ENCODE measurements around the gene CTNNA2. TPM values are rescaled to one million over a fixed set of nuclear protein-coding genes. Genes with fewer than 3 reads are reported as not detected.

The CTNNA2 gene
- total RNA-seq, 1 donor from 2014 or later, result 2.9 TPM

DNA sequence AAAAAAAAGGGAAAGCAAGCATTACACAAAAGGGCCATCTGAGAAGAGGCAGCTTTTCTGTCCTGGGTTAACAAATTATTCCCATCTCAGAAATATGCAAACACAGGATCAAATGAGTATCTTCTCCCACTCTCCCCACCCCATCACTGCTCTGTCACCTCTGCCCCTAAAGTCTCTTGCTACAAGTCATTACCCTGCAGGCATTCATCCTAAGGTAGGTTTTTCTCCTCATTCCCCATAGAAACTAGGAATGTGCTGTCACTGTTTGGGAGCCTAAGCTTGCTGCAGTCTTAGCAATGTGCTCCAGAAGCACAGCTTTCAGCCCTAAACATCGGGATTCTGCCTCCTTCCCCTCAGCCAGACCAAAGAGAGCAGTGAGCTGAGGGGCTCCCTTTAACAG lies 788.1 kb downstream of the CTNNA2 start:
- TF ChIP-seq, protein P1, sequence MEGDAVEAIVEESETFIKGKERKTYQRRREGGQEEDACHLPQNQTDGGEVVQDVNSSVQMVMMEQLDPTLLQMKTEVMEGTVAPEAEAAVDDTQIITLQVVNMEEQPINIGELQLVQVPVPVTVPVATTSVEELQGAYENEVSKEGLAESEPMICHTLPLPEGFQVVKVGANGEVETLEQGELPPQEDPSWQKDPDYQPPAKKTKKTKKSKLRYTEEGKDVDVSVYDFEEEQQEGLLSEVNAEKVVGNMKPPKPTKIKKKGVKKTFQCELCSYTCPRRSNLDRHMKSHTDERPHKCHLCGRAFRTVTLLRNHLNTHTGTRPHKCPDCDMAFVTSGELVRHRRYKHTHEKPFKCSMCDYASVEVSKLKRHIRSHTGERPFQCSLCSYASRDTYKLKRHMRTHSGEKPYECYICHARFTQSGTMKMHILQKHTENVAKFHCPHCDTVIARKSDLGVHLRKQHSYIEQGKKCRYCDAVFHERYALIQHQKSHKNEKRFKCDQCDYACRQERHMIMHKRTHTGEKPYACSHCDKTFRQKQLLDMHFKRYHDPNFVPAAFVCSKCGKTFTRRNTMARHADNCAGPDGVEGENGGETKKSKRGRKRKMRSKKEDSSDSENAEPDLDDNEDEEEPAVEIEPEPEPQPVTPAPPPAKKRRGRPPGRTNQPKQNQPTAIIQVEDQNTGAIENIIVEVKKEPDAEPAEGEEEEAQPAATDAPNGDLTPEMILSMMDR (IDR thresholded peaks at IDR 0.05), result no peak
- TF ChIP-seq POLR2AphosphoS5 (IDR thresholded peaks at IDR 0.05; ENCODE audit: insufficient read depth in 1 of 2, low read depth in 1 of 2) (no peak), POLR2A (IDR thresholded peaks at IDR 0.05) (no peak)
- DNase-seq (ENCODE audit: extremely low spot score in 2 of 2), result no peak
- Histone ChIP-seq H3K4me3 (no peak overlapping the region), H3K27me3 (no peaks in the 10 kb centered on the region), H3K27ac (no peak overlapping the region), H3K4me1 (no peaks in the 10 kb centered on the region), H3K36me3 (no peaks in the 10 kb centered on the region), H3K9me3 (no peaks in the 10 kb centered on the region)
- intact Hi-C loops (cut with DNase I), result no loop called here

DNA sequence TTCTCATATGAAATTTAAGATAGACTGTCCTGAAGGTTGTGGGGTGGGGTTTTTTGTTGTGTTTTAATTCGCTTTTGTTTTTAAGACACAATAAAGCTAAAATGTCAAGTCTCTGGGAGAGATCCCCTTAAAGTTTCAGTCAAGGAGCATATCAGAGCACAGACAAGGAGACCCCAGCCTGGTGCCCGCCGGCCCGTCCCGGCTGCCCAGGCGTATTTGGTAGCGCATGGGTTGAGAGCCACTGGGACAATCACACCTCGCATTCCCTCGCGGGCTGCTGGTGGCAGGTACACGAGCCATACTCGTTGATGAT lies 789.1 kb downstream of the CTNNA2 start:
- intact Hi-C loops (cut with DNase I), result no loop called here
- Histone ChIP-seq H3K4me3 (no peak overlapping the region), H3K27ac (no peak overlapping the region)

DNA sequence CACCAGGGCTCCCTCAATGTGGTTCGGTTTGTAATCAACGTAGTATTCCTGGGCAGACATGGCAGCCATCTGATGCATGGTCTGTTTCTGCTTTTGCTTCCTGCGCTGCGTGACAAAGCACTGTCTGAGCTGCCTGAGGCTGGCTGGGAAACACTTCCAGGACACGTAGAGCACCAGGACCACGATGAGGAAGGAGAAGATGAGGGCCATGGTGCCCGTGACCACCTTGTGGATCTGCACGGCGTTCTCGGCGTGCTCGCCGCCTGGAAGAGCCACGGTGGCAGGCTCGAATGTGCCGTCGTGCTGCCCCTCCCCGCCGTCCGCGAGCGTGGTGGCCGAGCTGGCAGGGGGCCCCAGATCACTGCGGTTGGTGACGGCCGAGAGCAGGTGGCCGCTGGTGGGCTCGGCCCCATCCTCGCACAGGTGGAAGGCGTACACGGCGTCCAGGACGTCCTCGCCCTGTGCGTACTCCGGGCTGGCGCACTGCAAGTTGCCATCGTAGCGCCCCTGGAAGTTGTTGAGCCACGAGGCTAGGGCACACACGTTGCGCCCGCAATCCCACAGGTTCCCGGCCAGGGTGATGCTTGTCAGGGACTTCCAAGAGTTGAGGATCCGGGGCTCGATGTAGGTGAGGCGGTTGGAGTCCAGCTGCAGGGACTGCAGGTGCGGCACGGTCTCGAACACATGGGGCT lies 789.6 kb downstream of the CTNNA2 start:
- no peaks in the 10 kb centered on the region for H3K4me1 ChIP-seq
- DNase-seq (ENCODE audit: extremely low spot score in 2 of 2), result no peak
- no peaks in the 10 kb centered on the region for H3K9me3 ChIP-seq
- TF ChIP-seq, protein P1 (IDR thresholded peaks at IDR 0.05), result no peak
- TF ChIP-seq POLR2A (IDR thresholded peaks at IDR 0.05), result no peak
- no peak for TF ChIP-seq POLR2AphosphoS5 (IDR thresholded peaks at IDR 0.05; ENCODE audit: insufficient read depth in 1 of 2, low read depth in 1 of 2)
- no peak overlapping the region for H3K27ac ChIP-seq
- peak overlapping the region in 1 of 2 donors; percentile 20 for H3K4me3 ChIP-seq
- no peaks in the 10 kb centered on the region for H3K36me3 ChIP-seq
- intact Hi-C loops (cut with DNase I), result no loop called here
- H3K27me3 ChIP-seq, result no peaks in the 10 kb centered on the region

More for the DNA sequence above, 789.1 kb downstream of the CTNNA2 start:
- H3K9me3 ChIP-seq, result no peaks in the 10 kb centered on the region
- DNase-seq (ENCODE audit: extremely low spot score in 2 of 2), result no peak
- H3K36me3 ChIP-seq, result no peaks in the 10 kb centered on the region
- TF ChIP-seq POLR2AphosphoS5 (IDR thresholded peaks at IDR 0.05; ENCODE audit: insufficient read depth in 1 of 2, low read depth in 1 of 2) (no peak), POLR2A (IDR thresholded peaks at IDR 0.05) (no peak)
- TF ChIP-seq, protein P1 (IDR thresholded peaks at IDR 0.05), result no peak
- no peaks in the 10 kb centered on the region for H3K27me3 ChIP-seq
- no peaks in the 10 kb centered on the region for H3K4me1 ChIP-seq

DNA sequence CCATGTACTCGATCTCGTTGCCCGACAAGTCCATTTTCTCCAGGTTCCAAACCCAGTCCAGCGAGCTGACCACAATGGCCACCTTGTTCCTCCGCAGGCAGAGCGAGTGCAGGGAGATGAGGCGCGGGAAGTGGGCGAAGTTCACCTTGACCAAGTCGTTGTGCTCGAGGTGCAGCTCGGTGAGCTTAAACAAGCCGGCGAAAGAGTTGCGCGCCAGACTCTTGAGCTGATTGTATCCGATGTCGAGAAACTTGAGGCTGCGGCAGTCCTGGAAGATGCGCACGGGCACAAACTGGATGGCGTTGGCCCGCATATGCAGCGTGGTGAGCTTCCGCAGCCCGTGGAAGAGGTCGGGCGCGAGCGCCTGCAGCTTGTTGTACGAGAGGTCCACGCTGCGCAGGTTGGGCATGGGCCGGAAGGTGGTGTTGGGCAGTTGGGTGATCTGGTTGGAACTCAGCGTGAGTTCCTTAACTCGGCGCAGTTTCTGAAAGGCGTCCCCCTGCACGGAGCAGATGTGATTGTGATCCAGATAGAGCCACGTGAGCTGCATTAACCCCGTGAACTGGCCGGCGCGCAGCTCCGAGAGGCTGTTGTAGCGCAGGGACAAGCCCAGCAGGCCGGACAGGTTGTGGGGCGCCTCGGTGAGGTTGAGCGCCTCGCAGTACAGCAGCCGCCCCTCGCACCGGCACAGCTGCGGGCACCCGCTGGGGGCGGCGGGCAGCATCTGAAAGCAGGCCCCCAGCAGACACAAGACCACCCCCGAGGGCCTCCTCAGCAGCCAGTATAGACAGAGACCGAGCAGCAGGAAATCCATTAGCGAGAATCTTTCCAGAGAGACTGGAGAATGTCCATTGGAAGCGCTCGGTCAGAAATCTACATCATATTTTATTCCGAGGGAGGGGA lies 790.4 kb downstream of the CTNNA2 start:
- no peaks in the 10 kb centered on the region for H3K36me3 ChIP-seq
- H3K4me3 ChIP-seq, result peak overlapping the region in 1 of 2 donors; percentile 20
- no peak for TF ChIP-seq POLR2AphosphoS5 (IDR thresholded peaks at IDR 0.05; ENCODE audit: insufficient read depth in 1 of 2, low read depth in 1 of 2)
- TF ChIP-seq POLR2A (IDR thresholded peaks at IDR 0.05), result no peak
- TF ChIP-seq, protein P1 (IDR thresholded peaks at IDR 0.05), result no peak
- intact Hi-C loops (cut with DNase I), result no loop called here
- no peaks in the 10 kb centered on the region for H3K9me3 ChIP-seq
- H3K27ac ChIP-seq, result no peak overlapping the region
- no peaks in the 10 kb centered on the region for H3K27me3 ChIP-seq
- no peaks in the 10 kb centered on the region for H3K4me1 ChIP-seq
- no peak for DNase-seq (ENCODE audit: extremely low spot score in 2 of 2)

All from vagina (tissue), 2 donors.